CD4-positive, alpha-beta T cell treated with Interleukin-15 for 1 hour (primary cell): ENCODE measurements around the gene VILL.
"Not testable (repeated sequence)": the region's sequence is repeated elsewhere in the genome, so short reads cannot be mapped to it uniquely, and the experiment has no call there.

ENCODE experiments used
- DNase-seq: peaks from one replicate; pipeline ENCODE4 v3.0.0-alpha.2; 2020

VILL gene

GRCh38 chr3:38039899-38040261 is 49.3 kb downstream of the VILL start:
- peak; percentile 75 for DNase-seq

- no peak for DNase-seq
Observed at GRCh38 chr3:38040401-38040800, 49.8 kb downstream of the VILL start.

- no peak for DNase-seq
Observed at GRCh38 chr3:38043486-38043885, 52.9 kb downstream of the VILL start.

GRCh38 chr3:38046027-38046426 is 55.4 kb downstream of the VILL start:
- DNase-seq: no peak

GRCh38 chr3:38046821-38047220 is 56.2 kb downstream of the VILL start:
- no peak for DNase-seq

GRCh38 chr3:38047896-38048295 is 57.3 kb downstream of the VILL start:
- no peak for DNase-seq

DNA sequence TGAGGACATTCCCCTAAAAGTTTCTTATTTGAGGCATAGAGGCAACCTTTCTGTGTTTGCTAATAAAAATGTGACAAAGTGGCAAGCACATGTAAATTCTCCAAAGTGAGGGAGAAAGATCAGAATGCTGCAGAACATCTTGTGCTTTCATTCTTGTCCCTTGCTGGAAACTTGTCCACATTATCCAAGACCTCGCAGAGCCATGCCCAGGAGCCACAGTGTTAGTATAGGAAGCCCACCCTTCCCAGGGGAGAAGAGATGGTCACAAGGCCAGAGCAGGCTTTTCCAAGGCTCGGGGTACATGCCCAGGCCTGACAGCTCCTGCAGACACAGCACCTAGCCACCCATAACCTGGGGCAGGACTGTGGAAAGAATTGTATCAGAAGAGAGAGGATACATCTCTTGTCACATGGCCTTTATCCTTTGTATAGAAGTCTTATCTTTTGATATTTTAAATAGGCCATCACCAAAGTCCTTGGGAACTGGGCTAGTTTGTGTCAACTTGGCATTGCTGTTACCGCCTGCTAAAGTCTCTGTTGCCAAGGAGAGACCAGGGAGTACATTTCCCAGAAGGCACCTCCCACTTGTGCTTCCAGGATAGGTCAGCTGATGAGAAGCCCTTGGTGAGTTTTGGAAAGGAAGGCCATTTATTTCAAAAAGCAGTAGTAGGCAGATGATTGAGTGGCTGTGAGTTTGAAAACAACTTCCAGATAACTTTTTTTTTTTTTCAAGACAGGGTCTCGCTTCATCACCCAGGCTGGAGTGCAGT is 59.0 kb downstream of the VILL start:
- DNase-seq: no peak

GRCh38 chr3:38051131-38051530 is 60.5 kb downstream of the VILL start:
- DNase-seq: no peak

DNA sequence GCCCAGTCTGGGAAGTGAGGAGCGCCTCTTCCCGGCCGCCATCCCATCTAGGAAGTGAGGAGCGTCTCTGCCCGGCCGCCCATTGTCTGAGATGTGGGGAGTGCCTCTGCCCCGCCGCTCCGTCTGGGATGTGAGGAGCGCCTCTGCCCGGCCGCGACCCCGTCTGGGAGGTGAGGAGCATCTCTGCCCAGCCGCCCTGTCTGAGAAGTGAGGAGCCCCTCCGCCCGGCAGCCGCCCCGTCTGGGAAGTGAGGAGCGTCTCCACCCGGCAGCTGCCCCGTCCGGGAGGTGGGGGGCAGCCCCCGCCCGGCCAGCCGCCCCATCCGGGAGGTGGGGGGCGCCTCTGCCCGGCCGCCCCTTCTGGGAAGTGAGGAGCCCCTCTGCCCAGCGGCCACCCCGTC is 62.7 kb downstream of the VILL start:
- DNase-seq: not testable (repeated sequence)

DNA sequence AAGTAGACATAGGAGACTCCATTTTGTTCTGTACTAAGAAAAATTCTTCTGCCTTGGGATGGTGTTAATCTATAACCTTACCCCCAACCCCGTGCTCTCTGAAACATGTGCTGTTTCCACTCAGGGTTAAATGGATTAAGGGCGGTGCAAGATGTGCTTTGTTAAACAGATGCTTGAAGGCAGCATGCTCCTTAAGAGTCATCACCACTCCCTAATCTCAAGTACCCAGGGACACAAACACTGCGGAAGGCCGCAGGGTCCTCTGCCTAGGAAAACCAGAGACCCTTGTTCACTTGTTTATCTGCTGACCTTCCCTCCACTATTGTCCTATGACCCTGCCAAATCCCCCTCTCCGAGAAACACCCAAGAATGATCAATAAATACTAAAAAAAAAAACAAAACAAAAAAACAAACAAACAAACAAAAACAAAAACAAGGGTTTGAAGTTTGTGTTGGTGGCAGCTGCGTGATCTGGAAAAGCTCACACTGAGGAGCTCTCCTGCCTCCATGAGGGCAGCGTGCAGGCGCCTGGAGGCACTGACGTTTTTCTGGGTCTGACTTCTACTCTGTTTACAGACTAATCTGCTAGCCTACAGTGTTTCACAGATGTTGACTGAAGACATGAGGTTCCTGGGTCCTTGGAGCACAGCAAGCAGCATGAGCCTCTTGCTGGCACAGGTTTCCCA is 63.4 kb downstream of the VILL start:
- DNase-seq: not testable (repeated sequence)

GRCh38 chr3:38054499-38055001 is 64.0 kb downstream of the VILL start:
- no peak for DNase-seq
